Measurements from ENCODE around the gene CD82.

DNA sequence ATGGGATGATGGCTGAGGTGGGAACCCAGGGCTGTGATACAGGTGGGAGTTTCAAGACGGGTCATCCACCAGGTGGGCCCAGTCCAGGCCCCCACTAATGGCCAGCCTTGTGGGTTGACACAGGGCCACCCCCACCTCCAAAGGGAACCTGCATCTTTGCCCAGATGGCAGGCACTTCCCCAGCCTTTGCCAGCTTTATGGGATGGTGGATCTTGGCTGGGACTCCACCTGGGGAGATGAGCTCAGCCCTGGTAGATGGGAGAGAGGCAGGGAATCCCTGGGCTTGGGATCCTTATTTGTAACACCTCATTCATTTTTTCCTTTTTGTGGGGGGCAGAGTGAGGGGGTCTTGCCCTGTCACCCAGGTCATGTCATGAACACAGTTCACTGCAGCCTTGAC is 33.4 kb downstream of the CD82 start:
- TF ChIP-seq, protein P1, sequence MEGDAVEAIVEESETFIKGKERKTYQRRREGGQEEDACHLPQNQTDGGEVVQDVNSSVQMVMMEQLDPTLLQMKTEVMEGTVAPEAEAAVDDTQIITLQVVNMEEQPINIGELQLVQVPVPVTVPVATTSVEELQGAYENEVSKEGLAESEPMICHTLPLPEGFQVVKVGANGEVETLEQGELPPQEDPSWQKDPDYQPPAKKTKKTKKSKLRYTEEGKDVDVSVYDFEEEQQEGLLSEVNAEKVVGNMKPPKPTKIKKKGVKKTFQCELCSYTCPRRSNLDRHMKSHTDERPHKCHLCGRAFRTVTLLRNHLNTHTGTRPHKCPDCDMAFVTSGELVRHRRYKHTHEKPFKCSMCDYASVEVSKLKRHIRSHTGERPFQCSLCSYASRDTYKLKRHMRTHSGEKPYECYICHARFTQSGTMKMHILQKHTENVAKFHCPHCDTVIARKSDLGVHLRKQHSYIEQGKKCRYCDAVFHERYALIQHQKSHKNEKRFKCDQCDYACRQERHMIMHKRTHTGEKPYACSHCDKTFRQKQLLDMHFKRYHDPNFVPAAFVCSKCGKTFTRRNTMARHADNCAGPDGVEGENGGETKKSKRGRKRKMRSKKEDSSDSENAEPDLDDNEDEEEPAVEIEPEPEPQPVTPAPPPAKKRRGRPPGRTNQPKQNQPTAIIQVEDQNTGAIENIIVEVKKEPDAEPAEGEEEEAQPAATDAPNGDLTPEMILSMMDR (conservative IDR thresholded peaks at IDR 0.05; ENCODE audit: low read length) = no peak
- no peak for TF ChIP-seq EZH2phosphoT487 (IDR thresholded peaks at IDR 0.05; ENCODE audit: borderline replicate concordance, low read depth, low read length)
